ENCODE results near the gene COQ9.
"Not testable (repeated sequence)": the region's sequence is repeated elsewhere in the genome, so short reads cannot be mapped to it uniquely, and the experiment has no call there.

Gene COQ9

DNA sequence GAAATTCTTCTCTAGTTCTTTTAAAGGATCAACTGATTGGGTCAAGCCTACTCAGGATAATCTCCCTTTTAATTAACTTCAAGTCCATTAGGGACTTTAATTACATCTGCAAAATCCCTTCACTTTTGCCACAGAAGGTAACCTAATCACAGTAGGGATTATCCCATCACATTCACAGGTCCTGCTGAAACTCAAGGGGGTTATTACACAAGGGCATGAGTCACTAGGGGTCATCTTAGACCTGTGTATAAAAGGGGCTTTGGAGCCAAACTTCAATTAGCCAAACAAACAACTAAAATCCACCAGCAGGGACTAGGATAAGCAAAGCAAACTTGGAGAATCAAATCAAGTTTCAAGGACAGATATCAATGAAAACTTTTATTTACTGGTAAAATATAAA is 19.5 kb upstream of the COQ9 start:
- DNase-seq, result no peak

DNA sequence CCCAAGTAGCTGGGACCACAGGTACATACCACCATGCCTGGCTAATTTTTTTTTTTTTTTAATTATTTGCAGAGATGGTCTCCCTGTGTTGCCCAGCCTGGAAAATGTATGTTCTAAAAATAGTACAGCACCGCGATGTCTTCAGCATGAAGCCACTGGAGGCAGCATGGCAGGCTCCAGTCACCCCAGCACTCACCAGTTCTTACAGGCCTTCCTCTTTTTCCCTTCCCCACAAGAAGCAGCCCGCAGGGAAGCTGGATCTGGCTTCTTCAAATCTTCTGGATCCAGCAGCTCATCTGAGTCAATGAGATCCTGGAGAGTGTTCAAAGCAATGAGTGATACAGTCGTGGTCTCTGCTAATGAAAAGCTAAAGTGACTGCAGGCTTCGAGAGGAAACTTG is 16.3 kb upstream of the COQ9 start:
- DNase-seq, result no peak

DNA sequence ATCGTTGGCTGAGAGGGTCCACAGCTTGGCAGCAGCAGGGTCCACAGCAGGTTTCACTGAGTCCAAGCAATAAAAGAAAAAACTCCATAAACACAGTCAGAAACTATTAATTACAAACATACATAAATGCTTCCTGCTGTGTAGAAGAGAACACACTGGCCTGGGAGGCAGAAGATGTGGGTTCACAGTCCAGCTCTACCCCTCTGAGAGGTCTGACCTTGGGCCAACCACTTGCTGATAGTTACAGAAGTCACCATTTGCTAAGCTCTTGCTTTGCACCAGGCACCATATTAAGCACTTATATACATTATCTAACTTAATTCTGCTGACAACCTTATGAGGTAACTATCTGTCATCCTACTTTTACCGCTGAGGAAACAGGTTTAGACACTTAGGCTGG is 14.8 kb upstream of the COQ9 start:
- no peak for DNase-seq

DNA sequence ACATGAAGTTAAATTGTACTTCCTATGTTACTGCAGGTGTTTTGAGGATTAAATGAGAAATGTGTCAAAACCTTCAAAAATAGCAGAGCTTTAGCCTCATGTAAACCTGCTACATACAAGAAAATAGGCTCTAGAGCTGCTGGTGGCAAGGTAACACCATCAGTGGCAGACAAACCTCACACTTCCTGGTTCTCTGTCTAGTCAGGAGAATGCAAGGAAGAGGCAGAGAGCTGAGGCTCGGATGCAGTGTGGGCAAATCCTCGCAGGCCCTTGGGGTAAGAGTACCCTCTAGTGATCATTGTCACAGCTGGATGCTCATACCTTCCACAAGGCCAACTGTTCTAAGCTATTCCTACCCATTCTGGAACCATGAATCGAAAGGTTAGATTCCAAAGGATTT is 14.3 kb upstream of the COQ9 start:
- no peak for DNase-seq

DNA sequence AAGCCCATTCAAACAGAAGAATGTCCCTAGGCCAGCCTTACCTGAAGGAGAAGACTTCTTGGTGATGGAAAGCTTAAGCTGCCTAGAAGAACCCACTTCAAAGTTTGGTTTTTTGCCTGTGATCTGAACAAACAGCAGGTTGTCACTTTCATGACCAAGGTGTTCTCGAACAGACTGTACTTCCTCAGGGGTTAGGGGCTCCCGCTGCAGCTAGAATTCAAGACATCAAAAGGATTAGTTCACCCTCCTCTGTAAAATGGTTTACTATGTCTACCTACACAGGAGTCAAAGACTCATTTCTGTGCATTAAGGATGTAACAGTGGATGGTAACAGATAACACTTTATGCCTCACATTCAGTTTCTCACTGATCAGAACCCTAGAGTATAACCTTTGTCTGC is 13.3 kb upstream of the COQ9 start:
- DNase-seq, result no peak

DNA sequence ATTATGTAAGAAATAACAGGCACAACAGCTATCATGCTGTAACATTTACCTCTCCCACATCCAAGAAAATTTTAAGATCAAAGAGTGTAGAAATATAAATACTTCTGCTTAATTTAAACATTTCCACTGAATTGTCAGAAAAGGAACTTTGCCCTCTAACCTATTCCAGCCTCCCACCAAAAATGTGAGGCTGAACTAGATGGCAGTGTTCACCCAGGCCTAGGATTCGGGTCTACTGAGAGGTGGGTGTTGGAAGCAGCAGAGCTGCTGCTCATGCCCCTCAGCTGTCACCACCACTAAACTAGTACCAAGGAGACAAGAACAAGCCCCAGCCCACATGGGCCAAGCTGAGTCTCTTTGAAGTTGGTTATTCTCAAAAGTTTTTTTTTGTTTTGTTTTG is 11.4 kb upstream of the COQ9 start:
- no peak for DNase-seq

DNA sequence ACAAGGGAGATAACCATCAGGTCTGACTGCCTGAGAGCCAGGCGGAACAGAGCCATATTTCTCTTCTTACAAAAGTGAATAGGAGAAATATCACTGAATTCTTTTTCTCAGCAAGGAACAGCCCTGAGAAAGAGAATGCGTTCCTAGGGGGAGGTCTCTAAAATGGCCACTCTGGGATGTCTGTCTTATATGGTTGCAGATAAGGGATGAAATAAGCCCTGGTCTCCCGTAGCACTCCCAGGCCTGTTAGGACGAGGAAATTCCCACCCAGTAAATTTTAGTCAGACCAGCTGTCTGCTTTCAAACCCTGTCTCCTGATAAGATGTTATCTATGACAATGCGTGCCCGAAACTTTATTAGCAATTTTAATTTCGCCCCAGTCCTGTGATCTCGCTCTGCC is 7.3 kb upstream of the COQ9 start:
- not testable (repeated sequence) for DNase-seq

DNA sequence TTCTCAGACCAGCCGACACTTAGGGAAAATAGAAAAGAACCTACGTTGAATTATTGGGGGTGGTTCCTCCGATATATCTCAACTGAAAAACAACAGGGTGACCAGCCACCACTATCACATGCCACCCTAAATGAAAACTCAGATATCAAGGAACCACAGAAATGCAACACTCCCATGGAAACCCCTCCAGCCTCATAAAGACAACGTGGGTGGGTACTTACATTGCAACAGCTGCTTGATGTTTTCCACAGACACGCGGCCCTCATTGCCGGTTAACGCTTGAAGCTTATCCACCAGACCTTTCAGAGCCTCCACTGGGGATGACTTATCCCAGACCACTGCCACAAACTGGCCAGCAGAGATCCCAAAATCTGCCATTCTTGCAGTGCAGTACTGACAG is 6.7 kb upstream of the COQ9 start:
- not testable (repeated sequence) for DNase-seq

DNA sequence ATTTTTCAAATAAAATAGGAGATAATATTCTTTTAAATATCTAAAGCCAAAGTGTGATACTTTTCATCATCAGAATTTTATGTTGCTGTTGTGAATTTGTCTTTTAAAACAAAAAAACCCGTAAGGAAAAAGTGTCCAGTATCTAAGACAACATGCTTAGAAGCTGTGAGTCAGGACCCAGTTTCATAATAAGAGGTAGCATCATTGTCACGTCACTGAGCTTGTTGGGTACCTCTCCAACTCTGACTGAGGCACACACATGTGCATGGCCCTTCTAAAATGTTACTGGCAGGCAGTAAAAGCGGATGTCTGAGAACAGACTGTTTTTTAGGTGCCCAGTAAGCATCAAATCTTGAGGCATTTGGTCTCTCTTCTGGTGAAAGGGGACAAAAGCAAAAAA is 2.6 kb upstream of the COQ9 start:
- DNase-seq, result no peak

DNA sequence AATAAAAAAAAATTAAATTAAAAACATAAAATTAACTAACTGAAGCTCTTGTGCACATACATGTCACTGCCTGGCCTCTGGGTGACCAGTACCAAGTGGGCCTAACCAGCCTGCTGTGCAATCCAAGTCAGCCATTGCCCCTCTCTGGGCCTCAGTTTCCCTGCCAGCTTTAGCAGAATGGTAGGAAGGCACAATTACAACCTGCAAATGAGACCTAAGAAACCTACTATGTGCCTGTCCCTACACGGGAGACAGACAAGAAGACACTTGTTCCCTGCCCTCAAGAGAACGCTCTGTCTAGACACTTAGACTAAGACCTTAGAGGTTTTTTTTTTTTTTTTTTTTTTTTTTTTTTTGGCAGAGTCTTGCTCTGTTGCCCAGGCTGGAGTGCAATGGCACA is 1.8 kb upstream of the COQ9 start:
- no peak for DNase-seq

DNA sequence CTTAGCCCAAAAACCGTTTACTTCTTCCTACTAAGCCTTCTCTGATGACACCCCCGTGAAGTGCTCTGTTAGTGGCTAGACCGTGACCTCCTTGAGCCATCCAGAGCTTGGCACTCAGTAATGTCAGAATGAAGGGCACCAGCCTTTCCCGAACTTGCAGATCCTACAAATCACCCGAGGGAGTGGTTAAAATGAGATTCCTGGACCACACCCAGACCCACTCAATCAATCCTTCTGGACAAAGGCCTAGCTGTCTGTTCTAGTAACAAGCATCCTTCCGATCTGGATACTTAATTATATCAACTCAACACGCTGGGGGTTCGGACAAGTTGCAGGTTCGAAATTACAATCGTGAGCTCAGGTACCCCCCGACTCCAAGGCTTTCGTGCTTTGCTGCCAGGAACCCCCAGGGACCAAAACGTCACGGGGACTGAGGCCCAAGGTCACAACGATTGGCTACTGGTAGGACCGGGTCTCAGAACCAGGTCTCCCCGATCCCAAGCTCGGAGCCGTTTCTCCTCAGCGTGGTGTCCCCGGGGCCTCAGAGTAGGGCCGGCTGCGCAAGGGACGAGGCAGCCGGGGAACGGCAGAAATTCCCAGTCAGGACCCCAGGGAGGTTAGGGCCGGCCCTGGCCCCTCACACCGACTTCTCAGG is 621 bp upstream of the COQ9 start:
- DNase-seq, result peak; percentile 34

DNA sequence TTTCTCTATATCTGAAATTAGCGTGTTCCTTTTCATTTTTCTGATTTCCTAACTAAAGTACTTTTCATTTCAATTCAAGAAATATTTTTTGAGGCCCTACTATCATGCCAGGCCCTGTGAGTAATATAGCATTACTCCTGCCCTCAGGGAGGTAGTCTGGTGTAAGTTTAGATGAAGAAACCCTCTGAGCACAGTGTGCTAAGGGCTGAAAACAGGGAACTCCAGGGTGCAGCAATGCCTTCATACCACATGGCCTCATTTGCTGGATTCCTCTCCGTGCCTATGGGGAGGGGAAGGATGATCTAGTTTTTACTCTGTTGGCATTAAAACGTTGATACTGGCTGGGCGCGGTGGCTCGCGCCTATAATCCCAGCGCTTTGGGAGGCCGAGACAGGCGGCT is 4.7 kb downstream of the COQ9 start:
- no peak for DNase-seq

DNA sequence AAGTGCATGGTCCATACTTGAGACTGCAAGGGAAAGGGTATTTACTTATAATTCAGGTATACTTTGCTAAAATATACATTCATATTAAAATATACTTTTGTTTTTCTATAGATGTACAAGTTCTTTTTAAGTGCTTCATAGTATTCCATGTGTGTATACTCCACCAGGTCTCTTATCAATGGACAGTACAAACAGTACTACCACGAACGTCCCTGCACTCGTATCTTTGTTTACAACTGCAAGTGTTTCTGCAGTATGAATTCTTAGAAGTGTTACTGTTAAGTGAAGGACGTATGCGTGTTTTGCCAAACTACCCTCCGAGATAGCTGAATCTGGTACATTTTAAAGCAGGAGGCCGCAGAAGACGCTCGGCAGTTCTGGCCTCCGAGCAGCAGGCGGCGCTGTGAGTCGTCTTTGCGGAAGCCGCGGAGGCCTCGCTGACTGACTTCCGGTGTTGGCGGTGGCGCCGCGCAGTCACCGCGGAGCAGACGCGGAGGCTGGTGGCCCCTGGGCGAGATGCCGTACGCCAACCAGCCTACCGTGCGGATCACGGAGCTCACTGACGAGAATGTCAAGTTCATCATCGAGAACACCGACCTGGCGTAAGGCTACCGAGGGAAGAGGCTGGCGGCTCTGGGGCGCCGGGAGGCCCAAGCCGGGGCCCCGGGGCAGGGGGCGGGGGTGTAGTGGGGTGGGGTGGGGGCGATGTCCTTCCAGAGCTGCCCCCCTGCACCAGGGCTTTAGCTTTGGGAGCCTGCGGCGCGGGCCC is 15.1 kb downstream of the COQ9 start, which contains the start of gene POLR2C:
Gene POLR2C, plus strand, starts transcription at position 471 of the 769 bp plus-strand sequence. Its CDS starts 46 bp downstream, at position 517.
- peak; percentile 95 for DNase-seq

DNA sequence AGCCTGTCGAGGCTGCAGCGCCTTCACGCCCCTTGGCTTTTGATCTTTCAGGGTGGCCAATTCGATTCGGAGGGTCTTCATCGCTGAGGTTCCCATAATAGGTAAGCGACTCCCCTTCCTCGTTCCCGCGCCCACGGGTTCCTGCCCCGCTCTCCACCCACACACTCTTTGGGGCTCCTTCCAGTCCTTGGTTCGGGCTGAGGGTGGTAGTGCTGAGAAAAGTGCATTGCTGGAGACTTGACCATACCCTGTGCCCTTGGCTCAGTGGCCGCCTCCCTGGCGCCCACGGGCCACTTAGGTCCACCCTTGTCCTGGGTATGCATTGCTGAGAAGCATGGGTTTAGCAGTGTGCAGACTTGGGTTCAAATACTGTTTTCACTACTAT is 15.7 kb downstream of the COQ9 start:
- DNase-seq, result no peak

DNA sequence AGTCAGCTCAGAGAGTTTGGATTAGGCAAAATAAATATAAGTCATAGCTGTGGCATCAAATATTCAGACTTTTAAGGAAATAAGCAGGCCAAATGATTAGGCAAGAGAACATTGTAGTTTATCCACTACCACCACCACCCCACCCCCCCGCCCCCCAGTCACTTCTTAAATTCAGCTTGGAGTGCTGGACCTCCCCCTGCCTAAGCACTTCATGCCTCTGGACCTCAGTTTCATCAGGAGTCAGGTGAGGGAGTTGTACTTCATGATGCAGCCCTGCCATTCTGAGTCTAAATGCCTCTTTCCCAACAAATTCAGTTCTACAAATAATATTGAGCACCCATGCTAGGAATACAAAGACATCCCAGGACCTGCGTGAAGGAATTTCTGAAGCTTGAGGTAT is 17.2 kb downstream of the COQ9 start:
- no peak for DNase-seq

DNA sequence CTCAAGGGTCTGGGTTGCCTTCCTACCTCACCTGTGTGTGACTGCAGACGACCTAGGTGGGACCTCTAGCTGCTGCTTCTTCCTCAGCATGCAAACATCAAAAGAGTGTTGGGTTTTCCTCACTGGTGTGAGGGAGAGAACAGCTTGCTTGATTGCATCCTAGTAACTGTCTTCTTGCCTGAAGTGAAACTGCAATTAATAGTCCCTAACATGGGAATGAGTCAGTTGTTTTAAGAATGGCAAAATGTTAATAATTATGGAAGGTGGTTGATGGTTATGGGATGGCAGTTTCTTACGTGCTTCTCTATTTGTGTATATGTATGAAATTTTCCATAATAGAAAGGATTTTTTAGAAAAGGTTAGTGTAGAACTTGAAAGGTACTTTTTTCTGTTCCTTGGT is 21.1 kb downstream of the COQ9 start:
- DNase-seq, result no peak

DNA sequence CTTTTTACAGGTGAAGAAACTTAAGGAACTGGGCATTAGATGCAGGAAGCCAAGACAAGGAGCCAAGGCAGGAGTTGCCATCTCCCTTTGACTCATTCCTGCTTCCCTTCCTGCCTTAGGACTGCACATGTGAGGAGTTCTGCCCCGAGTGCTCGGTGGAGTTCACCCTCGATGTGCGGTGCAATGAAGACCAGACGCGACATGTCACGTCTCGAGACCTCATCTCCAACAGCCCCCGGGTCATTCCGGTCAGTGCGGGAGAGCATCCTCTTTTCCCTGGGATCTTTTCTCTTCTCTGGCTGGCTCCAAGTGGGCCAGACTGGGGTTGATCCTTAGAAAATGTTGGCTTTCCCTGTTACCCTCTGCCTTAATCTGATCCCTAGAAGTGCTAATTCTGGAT is 21.8 kb downstream of the COQ9 start:
- DNase-seq, result no peak

DNA sequence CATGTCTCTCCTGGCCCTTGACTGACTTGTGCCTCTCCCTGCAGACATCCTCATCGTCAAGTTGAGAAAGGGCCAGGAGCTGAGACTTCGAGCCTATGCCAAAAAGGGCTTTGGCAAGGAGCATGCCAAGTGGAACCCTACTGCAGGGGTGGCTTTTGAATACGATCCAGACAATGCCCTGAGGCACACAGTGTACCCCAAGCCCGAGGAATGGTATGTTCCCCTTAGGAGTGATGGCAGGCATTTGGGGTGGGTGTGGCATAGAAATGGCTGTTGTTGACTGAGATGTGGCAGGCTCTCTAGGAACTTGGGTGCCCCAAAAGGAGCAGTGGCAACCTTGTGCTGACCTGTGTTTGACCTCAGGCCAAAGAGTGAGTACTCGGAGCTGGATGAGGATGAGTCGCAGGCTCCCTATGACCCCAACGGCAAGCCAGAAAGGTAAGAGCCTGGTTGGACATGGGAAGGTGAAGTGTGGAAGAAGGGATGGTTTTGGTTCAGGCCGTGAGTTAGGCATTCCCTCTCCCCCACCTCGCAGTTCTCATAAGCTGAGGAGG is 22.7 kb downstream of the COQ9 start:
- no peak for DNase-seq

DNA sequence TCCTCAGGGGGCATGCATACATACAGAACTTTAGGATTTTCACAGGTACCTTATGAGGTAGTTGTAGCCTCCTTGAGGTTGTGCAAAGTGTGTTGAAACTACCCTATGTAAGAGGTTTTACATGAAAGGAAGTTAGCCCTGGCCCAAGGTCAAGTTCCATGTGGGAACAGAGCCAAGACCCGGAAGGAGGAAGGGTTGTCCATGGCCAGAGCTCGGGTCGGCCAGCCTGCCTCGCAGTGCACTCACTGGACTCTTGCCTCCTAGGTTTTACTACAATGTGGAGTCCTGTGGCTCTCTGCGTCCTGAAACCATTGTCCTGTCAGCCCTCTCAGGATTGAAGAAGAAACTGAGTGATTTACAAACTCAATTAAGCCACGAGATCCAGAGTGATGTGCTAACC is 23.4 kb downstream of the COQ9 start:
- DNase-seq, result no peak

DNA sequence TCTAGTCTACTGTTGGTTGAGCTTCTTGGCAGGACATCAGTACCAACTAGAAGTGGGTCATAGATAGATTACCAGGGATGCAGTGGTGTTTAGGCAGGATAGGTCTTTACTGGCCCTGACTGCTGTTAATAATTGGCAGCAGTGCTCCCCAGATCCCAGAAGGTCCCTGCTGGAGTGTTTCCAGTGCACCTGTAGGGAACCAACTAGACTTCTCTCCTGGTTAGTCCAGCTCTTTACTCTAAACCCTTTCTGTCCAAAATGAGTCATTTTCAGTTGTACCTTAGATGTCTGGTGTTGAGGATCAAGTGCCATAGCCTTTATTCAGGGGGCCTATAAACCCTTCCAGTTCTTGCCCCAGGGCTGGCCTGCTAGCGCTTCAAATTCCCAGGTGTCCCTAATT is 23.9 kb downstream of the COQ9 start:
- no peak for DNase-seq

DNA sequence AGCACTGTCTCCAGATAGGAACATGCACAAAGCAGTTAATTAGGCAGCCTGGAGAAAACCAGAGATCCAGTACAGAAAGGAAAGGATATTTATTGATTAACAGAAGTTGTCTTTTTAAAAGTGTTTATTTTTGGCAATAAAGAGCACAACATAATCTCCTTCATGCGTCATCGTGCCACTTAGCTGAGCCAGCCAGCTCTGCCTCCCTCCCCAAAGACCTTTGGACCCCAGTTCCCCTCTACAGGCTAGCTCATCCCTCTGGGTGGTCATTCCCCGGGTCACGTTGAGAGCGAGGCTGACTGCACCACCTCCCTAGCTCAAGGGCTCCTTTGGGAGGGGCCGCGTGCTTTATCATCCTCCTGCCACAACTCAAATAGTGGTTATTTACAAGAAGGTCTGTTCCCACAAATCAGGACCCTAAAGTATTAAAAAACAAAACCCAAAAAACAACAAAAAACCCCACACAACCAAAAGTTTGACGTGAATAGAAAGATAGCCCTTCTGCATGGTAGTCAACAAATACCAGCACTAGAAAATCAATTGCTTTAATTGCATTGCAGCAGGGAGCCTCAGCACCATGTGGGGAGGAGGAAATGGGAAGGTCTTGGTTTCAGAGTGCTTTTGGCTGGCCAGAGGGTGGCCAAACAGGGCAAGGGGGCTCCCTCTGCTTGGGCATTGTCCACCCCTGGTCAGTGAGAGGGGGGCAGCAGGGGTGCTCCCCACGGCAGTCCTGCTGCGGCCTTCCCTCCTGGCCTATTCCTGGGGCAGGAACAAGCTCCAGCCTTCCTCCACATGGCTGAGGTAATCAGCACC is 24.8 kb downstream of the COQ9 start:
- DNase-seq, result no peak

DNA sequence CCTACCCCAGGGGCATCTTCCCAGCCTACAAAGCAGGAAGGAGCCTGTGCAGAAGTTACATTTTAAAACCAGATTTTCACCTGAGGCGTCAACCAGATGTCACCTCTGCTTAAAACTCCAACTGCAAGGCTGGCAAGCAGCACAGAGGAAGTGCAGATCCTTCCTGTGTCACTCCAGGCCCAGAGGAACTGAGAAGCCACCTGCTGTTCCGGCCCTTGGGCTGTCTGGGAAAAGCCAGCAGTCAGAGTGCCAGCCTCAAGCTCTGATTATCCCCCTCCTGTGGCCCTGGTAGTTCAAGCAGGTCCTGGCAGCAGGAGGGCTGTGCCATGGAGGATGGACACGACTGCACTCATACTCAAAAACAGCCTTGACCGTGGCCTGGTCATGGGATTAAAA is 25.4 kb downstream of the COQ9 start:
- no peak for DNase-seq

DNA sequence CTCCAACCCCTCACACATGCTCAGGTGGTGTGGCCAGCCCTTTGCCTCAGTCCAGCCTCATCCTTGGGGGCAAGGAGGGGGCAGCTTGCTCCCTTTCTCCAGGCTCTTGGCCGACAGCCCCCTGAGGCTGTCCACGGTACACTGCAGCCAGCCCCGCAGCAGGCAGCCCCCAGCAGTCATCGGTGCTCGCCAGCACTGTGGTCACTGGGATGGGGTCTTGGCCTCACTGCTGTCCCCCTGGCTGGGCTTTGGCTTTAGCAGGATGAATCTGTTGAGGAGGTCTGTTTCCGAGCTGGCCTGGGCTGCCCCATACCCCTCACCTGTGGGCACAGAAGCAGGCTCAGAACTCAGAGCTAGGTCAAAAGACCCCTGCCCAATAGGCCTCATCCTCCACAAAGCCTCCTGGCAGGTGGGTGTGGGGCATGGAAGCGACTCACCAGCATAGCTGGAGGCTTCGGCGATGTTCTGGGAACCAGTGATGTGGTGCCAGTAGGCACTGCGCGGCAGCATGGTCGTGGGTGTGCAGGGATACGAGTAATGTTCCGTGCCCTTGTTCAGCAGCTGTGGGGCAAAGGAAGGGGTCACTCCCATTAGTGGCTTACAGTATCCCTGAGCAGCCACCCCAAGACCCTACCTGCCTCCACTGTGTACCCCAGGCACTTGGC is 26.0 kb downstream of the COQ9 start:
- DNase-seq, result no peak
